PC-9 (cell line): ENCODE results near the gene DOLPP1. TPM values are rescaled to one million over a fixed set of nuclear protein-coding genes. Genes with fewer than 3 reads are reported as not detected.

Experiments used
- BruUV-seq: library from RNA; stranded (reverse); fragments of 400-500 nt; replicated peaks from 2 replicates; lab custom pipeline; 2021; lab: Mats Ljungman, UMichigan
- CTCF ChIA-PET: fragments of 300-600 bp; sonication (Branson Sonifier 250); formaldehyde crosslinking; loops from one replicate; lab custom pipeline; 2022; ENCODE audit warnings: antibody characterized with exemption; lab: Charles Lee
- POLR2A ChIA-PET: fragments of 300-600 bp; sonication (Branson Sonifier 250); formaldehyde crosslinking; loops from one replicate; lab custom pipeline; 2022; ENCODE audit warnings: antibody characterized with exemption; ENCODE audit not compliant: unreplicated experiment; lab: Charles Lee
- DNase-seq, 2 experiments: peaks; one replicate each; pipeline versions ENCODE4 v3.0.0 to v3.0.0-alpha.2; 2015 to 2022; ENCODE audit warnings: mixed read lengths in 1 of 2
- H2AFZ ChIP-seq: fragments of 200-600 bp; sonication (generic); 2 replicates; pipeline ENCODE4 v1.8.1; 2017; ENCODE audit warnings: antibody characterized with exemption
- H3F3A ChIP-seq: fragments of 200-600 bp; sonication (generic); 2 replicates; pipeline ENCODE4 v1.8.1; 2017; ENCODE audit warnings: antibody characterized with exemption, mild to moderate bottlenecking, low read depth; ENCODE audit not compliant: insufficient read depth
- H3K27ac ChIP-seq: fragments of 200-600 bp; sonication (generic); 2 replicates; pipeline ENCODE4 v1.6.1; 2016; ENCODE audit warnings: mixed run types
- H3K27me3 ChIP-seq: fragments of 200-600 bp; sonication (generic); 2 replicates; pipeline ENCODE4 v1.6.1; 2016; ENCODE audit warnings: low read depth, mixed run types; ENCODE audit not compliant: insufficient read depth
- H3K36me3 ChIP-seq: fragments of 200-600 bp; sonication (generic); 2 replicates; pipeline ENCODE4 v1.6.1; 2016; ENCODE audit warnings: low read depth, mixed run types
- H3K4me1 ChIP-seq: fragments of 200-600 bp; sonication (generic); replicated peaks from 2 replicates; pipeline ENCODE4 v1.6.1; 2016; ENCODE audit warnings: mixed run types; ENCODE audit not compliant: insufficient read depth
- H3K4me2 ChIP-seq: fragments of 200-600 bp; sonication (generic); 2 replicates; pipeline ENCODE4 v1.6.1; 2017; ENCODE audit warnings: mixed run types
- H3K4me3 ChIP-seq: fragments of 200-600 bp; sonication (generic); 2 replicates; pipeline ENCODE4 v1.6.1; 2016; ENCODE audit warnings: mixed run types
- H3K79me2 ChIP-seq: fragments of 200-600 bp; sonication (generic); 2 replicates; pipeline ENCODE4 v1.6.1; 2017; ENCODE audit warnings: low read depth, mixed run types
- H3K9me2 ChIP-seq: fragments of 200-600 bp; sonication (generic); 2 replicates; pipeline ENCODE4 v1.8.1; 2017; ENCODE audit warnings: mild to moderate bottlenecking; ENCODE audit not compliant: insufficient read depth
- H3K9me3 ChIP-seq: fragments of 200-600 bp; sonication (generic); 2 replicates; pipeline ENCODE4 v1.8.1; 2016; ENCODE audit warnings: low read depth; ENCODE audit not compliant: insufficient read depth
- H4K20me1 ChIP-seq: fragments of 200-600 bp; sonication (generic); 2 replicates; pipeline ENCODE4 v1.8.1; 2017; ENCODE audit not compliant: insufficient read depth
- CTCF ChIP-seq: fragments of 200-600 bp; sonication (generic); conservative IDR thresholded peaks from 2 replicates; pipeline ENCODE4 v1.6.1; 2017; ENCODE audit warnings: mixed run types, antibody characterized with exemption, mild to moderate bottlenecking, moderate library complexity
- EZH2 ChIP-seq: fragments of 200-600 bp; sonication (generic); IDR thresholded peaks from 2 replicates; pipeline ENCODE4 v1.8.0; 2017; ENCODE audit warnings: antibody characterized with exemption, low read depth
- intact Hi-C: fragments of 100-400 bp; cut with micrococcal nuclease; formaldehyde crosslinking; loops from one replicate; pipeline ENCODE4 v1.10.0; 2022; ENCODE audit not compliant: unreplicated experiment
- total RNA-seq: library from RNA; stranded (reverse); gene quantifications from 2 replicates; pipeline ENCODE4 v1.2.3, GENCODE V29; 2021

DOLPP1 gene
- total RNA-seq, 1 experiment from 2014 or later: 24.4 TPM

- H3K36me3 ChIP-seq: no peaks in the 10 kb centered on the region
- H3K27me3 ChIP-seq: no peaks in the 10 kb centered on the region
- no peak overlapping the region for H3K4me2 ChIP-seq
- H3K4me3 ChIP-seq: no peak overlapping the region
- no peaks in the 10 kb centered on the region for H3K9me3 ChIP-seq
- no TSS peak for BruUV-seq
- TF ChIP-seq EZH2: no peak
- no peak for TF ChIP-seq CTCF
- H3K4me1 ChIP-seq: no peaks in the 10 kb centered on the region
- intact Hi-C loops: no loop called here
- no peaks in the 10 kb centered on the region; the same call in 1 of the 2 replicates for H3F3A ChIP-seq
- CTCF ChIA-PET: no interaction called here
- H3K79me2 ChIP-seq: no peaks in the 10 kb centered on the region
- no peak overlapping the region for H2AFZ ChIP-seq
- peak in 1 of 2 experiments; percentile 31 for DNase-seq
- POLR2A ChIA-PET: no interaction called here
- no peaks in the 10 kb centered on the region for H4K20me1 ChIP-seq
- H3K9me2 ChIP-seq: no peaks in the 10 kb centered on the region
- H3K27ac ChIP-seq: no peak overlapping the region
Measured at GRCh38 chr9:129093602-129094386, 12.9 kb downstream of the DOLPP1 start.

GRCh38 chr9:129094387-129095169 lies 13.7 kb downstream of the DOLPP1 start:
- H4K20me1 ChIP-seq: no peaks in the 10 kb centered on the region
- no peaks in the 10 kb centered on the region for H3K27me3 ChIP-seq
- H3K4me3 ChIP-seq: no peak overlapping the region
- intact Hi-C loops: no loop called here
- TF ChIP-seq EZH2 (no peak), CTCF (no peak)
- no peak overlapping the region for H2AFZ ChIP-seq
- no peaks in the 10 kb centered on the region for H3K79me2 ChIP-seq
- CTCF ChIA-PET: no interaction called here
- H3K4me2 ChIP-seq: no peak overlapping the region
- H3K9me3 ChIP-seq: no peaks in the 10 kb centered on the region
- no peak overlapping the region for H3K27ac ChIP-seq
- POLR2A ChIA-PET: no interaction called here
- no peaks in the 10 kb centered on the region for H3K36me3 ChIP-seq
- no peaks in the 10 kb centered on the region for H3K4me1 ChIP-seq
- BruUV-seq: no TSS peak
- no peaks in the 10 kb centered on the region; the same call in 1 of the 2 replicates for H3F3A ChIP-seq
- no peaks in the 10 kb centered on the region for H3K9me2 ChIP-seq
- DNase-seq: peak in 1 of 2 experiments; percentile 13

- no peaks in the 10 kb centered on the region for H3K27me3 ChIP-seq
- no peaks in the 10 kb centered on the region for H3K79me2 ChIP-seq
- DNase-seq: peak in 1 of 2 experiments; percentile 21
- intact Hi-C loops: no loop called here
- no peak overlapping the region for H3K4me2 ChIP-seq
- POLR2A ChIA-PET: no interaction called here
- no peaks in the 10 kb centered on the region for H3K9me3 ChIP-seq
- no TSS peak for BruUV-seq
- no peaks in the 10 kb centered on the region for H3K4me1 ChIP-seq
- no peaks in the 10 kb centered on the region for H3K9me2 ChIP-seq
- no peaks in the 10 kb centered on the region for H3K36me3 ChIP-seq
- CTCF ChIA-PET: no interaction called here
- H3K4me3 ChIP-seq: no peak overlapping the region
- H4K20me1 ChIP-seq: no peaks in the 10 kb centered on the region
- TF ChIP-seq EZH2 (no peak), CTCF (no peak)
- H3F3A ChIP-seq: no peaks in the 10 kb centered on the region; the same call in 1 of the 2 replicates
- no peak overlapping the region for H2AFZ ChIP-seq
- H3K27ac ChIP-seq: no peak overlapping the region
Measured at GRCh38 chr9:129095170-129095667, 14.3 kb downstream of the DOLPP1 start.
